B cell (primary cell): Measurements from ENCODE around the gene OR13C3. TPM values are rescaled to one million over a fixed set of nuclear protein-coding genes. Genes with fewer than 3 reads are reported as not detected.

ENCODE experiments used
- ATAC-seq: fragments of 200-7000 bp; cut with Tn5 transposase; one replicate; pipeline ENCODE4 v1.10.0; 2021; ENCODE audit warnings: low read depth, mild to moderate bottlenecking, moderate number of reproducible peaks, moderate library complexity
- CTCF ChIA-PET: fragments of 350-600 bp; sonication (Branson Sonifier 250); formaldehyde crosslinking; loops from one replicate; lab custom pipeline; 2021; ENCODE audit warnings: antibody characterized with exemption, inconsistent platforms; lab: Charles Lee
- POLR2A ChIA-PET: fragments of 350-600 bp; sonication (Branson Sonifier 250); formaldehyde crosslinking; loops from one replicate; lab custom pipeline; 2021; ENCODE audit warnings: antibody characterized with exemption; lab: Charles Lee
- DNase-seq: peaks from one replicate; pipeline ENCODE4 v3.0.0; 2013
- H2AFZ ChIP-seq: 2 replicates; pipeline ENCODE4 v1.6.1; 2012; ENCODE audit warnings: mild to moderate bottlenecking, low read depth, low read length; ENCODE audit not compliant: insufficient read depth, poor library complexity, severe bottlenecking
- H3K27ac ChIP-seq, 2 donors: 1 replicate in 1 of 2; 2 replicates in 1 of 2; pipeline ENCODE4 v1.5.1; 2012 to 2013; ENCODE audit warnings: low read length in 2 of 2, mild to moderate bottlenecking in 2 of 2, moderate library complexity in 1 of 2
- H3K27me3 ChIP-seq, 4 experiments: fragments of 200-600 bp in 1 of 4; sonication (generic) in 1 of 4; replicated peaks in 1 of 4; 1 replicate in 2 of 4; 2 replicates in 2 of 4; pipeline versions ENCODE4 v1.6.1 to v1.7.0; 2013 to 2016; ENCODE audit warnings: low read length in 3 of 4, mild to moderate bottlenecking in 2 of 4, mixed read lengths in 1 of 4, moderate library complexity in 1 of 4; ENCODE audit not compliant: insufficient read depth in 4 of 4, control insufficient read depth in 3 of 4; ENCODE audit errors: control extremely low read depth in 1 of 4
- H3K36me3 ChIP-seq, 2 experiments: replicated peaks in 1 of 2; 1 replicate in 1 of 2; 2 replicates in 1 of 2; pipeline versions ENCODE4 v1.6.1 to v1.7.1; 2013; ENCODE audit warnings: low read length in 1 of 2; ENCODE audit not compliant: insufficient read depth in 2 of 2, control insufficient read depth in 1 of 2; ENCODE audit errors: control extremely low read depth in 1 of 2, extremely low read depth in 1 of 2
- H3K4me1 ChIP-seq, 2 donors: fragments of 200-600 bp in 1 of 2; sonication (generic) in 1 of 2; 1 replicate in 1 of 2; 2 replicates in 1 of 2; pipeline versions ENCODE4 v1.5.1 to v1.6.1; 2013 to 2017; ENCODE audit warnings: low read length in 2 of 2; ENCODE audit not compliant: control insufficient read depth in 2 of 2, insufficient read depth in 2 of 2
- H3K4me2 ChIP-seq: replicated peaks from 2 replicates; pipeline ENCODE3; 2012; ENCODE audit warnings: mild to moderate bottlenecking, low read depth, low read length; ENCODE audit not compliant: poor library complexity, severe bottlenecking
- H3K4me3 ChIP-seq, 5 experiments: fragments of 200-600 bp in 1 of 5; sonication (generic) in 1 of 5; 1 replicate in 3 of 5; 2 replicates in 2 of 5; pipeline versions ENCODE4 v1.5.1 to v1.7.0; 2011 to 2016; ENCODE audit warnings: low read length in 4 of 5, mild to moderate bottlenecking in 4 of 5, low read depth in 2 of 5, control low read depth in 1 of 5, moderate library complexity in 1 of 5; ENCODE audit not compliant: insufficient read depth in 1 of 5; ENCODE audit errors: control extremely low read depth in 1 of 5, extremely low read depth in 1 of 5
- H3K79me2 ChIP-seq: fragments of 200-600 bp; sonication (generic); one replicate; pipeline ENCODE4 v1.6.0; 2016; ENCODE audit warnings: low read length; ENCODE audit not compliant: control insufficient read depth, insufficient read depth
- H3K9ac ChIP-seq: fragments of 200-600 bp; sonication (generic); 2 replicates; pipeline ENCODE4 v1.6.1; 2017; ENCODE audit warnings: mild to moderate bottlenecking, low read length, moderate library complexity
- H3K9me3 ChIP-seq, 3 donors: one replicate each; pipeline versions ENCODE4 v1.6.1 to v1.7.1; 2013; ENCODE audit warnings: low read length in 2 of 3; ENCODE audit not compliant: control insufficient read depth in 2 of 3, insufficient read depth in 1 of 3; ENCODE audit errors: control extremely low read depth in 1 of 3
- H4K20me1 ChIP-seq: 2 replicates; pipeline ENCODE4 v1.6.0; 2012; ENCODE audit warnings: mild to moderate bottlenecking, low read length; ENCODE audit not compliant: insufficient read depth, control insufficient read depth, poor library complexity, severe bottlenecking
- H3K27ac Mint-ChIP-seq: one replicate; pipeline ENCODE4 v1.8.0; 2021; ENCODE audit warnings: mixed read lengths
- H3K27me3 Mint-ChIP-seq: one replicate; pipeline ENCODE4 v1.8.0; 2021; ENCODE audit warnings: mixed read lengths
- H3K4me1 Mint-ChIP-seq: one replicate; pipeline ENCODE4 v1.8.0; 2021; ENCODE audit warnings: mixed read lengths
- H3K4me3 Mint-ChIP-seq: one replicate; pipeline ENCODE4 v1.8.0; 2021; ENCODE audit warnings: mixed read lengths
- H3K9me3 Mint-ChIP-seq: one replicate; pipeline ENCODE4 v1.8.0; 2022; ENCODE audit warnings: mixed read lengths; ENCODE audit not compliant: insufficient read depth
- EZH2 ChIP-seq: IDR thresholded peaks from 2 replicates; pipeline ENCODE4 v1.6.1; 2012; ENCODE audit warnings: borderline replicate concordance, low read depth, mild to moderate bottlenecking, moderate library complexity, low read length; ENCODE audit not compliant: insufficient read depth, poor library complexity, severe bottlenecking
- WGBS: methylation state at CpG from one replicate; pipeline ENCODE4 v1.1.5; 2013; ENCODE audit warnings: missing lambda C conversion rate; ENCODE audit not compliant: insufficient coverage; 5-methylcytosine and 5-hydroxymethylcytosine counted together
- intact Hi-C: fragments of 100-400 bp; cut with micrococcal nuclease; formaldehyde crosslinking; loops from one replicate; pipeline ENCODE4 v1.10.0; 2022
- polyA plus RNA-seq: library from polyadenylated mRNA; depleted of rRNA; stranded (reverse); fragments of >200 nt; gene quantifications from 2 replicates; pipeline ENCODE4 v1.2.3, GENCODE V29; 2012
- total RNA-seq, 2 donors: library from RNA; stranded (reverse); fragments of 120-200 nt in 1 of 2; gene quantifications; 1 replicate in 1 of 2; 2 replicates in 1 of 2; pipeline versions ENCODE4 v1.2.3 to v1.2.4, GENCODE V29; 2013 to 2022
- TF ChIP-seq, protein P1 (sequence below): fragments of 200-600 bp; IDR thresholded peaks from one replicate; pipeline ENCODE4 v1.8.0; 2022; ENCODE audit warnings: antibody characterized with exemption, mild to moderate bottlenecking

Gene OR13C3
- total and polyA plus RNA-seq, 2 donors (not counting 1 experiment from before 2014, with no cell fraction given), result not detected

DNA sequence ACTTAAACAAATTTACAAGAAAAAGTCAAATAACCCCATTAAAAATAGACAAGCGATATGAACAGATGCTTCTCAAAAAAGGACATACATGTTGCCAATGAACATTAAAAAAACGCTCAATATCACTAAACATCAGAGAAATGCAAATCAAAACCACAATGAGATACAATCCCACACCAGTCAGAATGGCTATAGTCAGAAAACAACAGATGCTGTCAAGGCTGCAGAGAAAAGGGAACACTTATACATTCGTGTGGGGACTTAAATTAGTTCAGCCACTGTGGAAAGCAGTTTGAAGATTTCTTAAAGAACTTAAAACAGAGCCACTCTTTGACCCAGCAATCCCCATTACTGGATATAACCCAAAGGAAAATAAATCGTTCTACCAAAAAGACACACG is 21.8 kb downstream of the OR13C3 start:
- Mint-ChIP-seq H3K27ac (no peak overlapping the region), H3K4me1 (no peaks in the 10 kb centered on the region), H3K27me3 (peaks cover 4% of the 10 kb centered on the region), H3K9me3 (no peaks in the 10 kb centered on the region), H3K4me3 (no peak overlapping the region)
- H3K4me2 ChIP-seq, result no peak overlapping the region
- H3K9ac ChIP-seq, result no peak overlapping the region
- H3K4me3 ChIP-seq, result no peak overlapping the region
- H3K9me3 ChIP-seq, result no peaks in the 10 kb centered on the region
- DNase-seq (no peak), ATAC-seq (no peak)
- H3K79me2 ChIP-seq, result no peaks in the 10 kb centered on the region
- 93% methylated on average over 3 of the region's 5 CpGs for WGBS
- intact Hi-C loops, result no loop called here
- no peaks in the 10 kb centered on the region for H3K27me3 ChIP-seq
- H3K36me3 ChIP-seq, result no peaks in the 10 kb centered on the region
- no peaks in the 10 kb centered on the region for H4K20me1 ChIP-seq
- H3K27ac ChIP-seq, result no peak overlapping the region
- H3K4me1 ChIP-seq, result no peaks in the 10 kb centered on the region
- POLR2A ChIA-PET, result no interaction called here
- CTCF ChIA-PET, result no interaction called here
- H2AFZ ChIP-seq, result no peak overlapping the region
- TF ChIP-seq EZH2, result no peak
- TF ChIP-seq, protein P1, sequence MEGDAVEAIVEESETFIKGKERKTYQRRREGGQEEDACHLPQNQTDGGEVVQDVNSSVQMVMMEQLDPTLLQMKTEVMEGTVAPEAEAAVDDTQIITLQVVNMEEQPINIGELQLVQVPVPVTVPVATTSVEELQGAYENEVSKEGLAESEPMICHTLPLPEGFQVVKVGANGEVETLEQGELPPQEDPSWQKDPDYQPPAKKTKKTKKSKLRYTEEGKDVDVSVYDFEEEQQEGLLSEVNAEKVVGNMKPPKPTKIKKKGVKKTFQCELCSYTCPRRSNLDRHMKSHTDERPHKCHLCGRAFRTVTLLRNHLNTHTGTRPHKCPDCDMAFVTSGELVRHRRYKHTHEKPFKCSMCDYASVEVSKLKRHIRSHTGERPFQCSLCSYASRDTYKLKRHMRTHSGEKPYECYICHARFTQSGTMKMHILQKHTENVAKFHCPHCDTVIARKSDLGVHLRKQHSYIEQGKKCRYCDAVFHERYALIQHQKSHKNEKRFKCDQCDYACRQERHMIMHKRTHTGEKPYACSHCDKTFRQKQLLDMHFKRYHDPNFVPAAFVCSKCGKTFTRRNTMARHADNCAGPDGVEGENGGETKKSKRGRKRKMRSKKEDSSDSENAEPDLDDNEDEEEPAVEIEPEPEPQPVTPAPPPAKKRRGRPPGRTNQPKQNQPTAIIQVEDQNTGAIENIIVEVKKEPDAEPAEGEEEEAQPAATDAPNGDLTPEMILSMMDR, result no peak

DNA sequence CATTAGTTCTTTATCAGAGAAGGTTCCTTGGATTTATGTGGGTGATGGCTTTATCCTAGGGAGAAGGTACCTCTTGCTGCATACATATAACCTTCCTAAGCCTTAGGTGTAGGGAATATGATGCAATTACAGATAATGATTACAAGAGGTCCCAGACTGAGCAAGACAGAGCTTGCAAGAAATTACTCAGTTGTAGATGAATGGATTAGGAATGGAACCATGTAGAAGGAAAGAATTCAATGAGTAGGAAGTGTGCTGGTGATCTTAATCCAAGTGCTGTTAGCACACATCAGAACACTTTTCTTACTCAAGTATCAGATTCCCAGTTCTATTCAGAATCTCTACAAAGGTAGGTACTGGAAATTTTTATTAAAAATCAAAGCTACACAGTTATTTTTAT is 30.1 kb downstream of the OR13C3 start:
- no peaks in the 10 kb centered on the region for H3K9me3 Mint-ChIP-seq
- POLR2A ChIA-PET, result no interaction called here
- TF ChIP-seq, protein P1, result no peak
- TF ChIP-seq EZH2, result no peak
- no peaks in the 10 kb centered on the region for H4K20me1 ChIP-seq
- ATAC-seq, result no peak
- H3K4me3 ChIP-seq, result no peak overlapping the region
- H3K4me3 Mint-ChIP-seq, result no peak overlapping the region
- H2AFZ ChIP-seq, result no peak overlapping the region
- CTCF ChIA-PET, result no interaction called here
- no peaks in the 10 kb centered on the region for H3K4me1 ChIP-seq
- no peak overlapping the region for H3K27ac Mint-ChIP-seq
- no peak overlapping the region for H3K27ac ChIP-seq
- no peaks in the 10 kb centered on the region for H3K36me3 ChIP-seq
- H3K9me3 ChIP-seq, result no peaks in the 10 kb centered on the region
- H3K4me2 ChIP-seq, result no peak overlapping the region
- no peak overlapping the region for H3K9ac ChIP-seq
- H3K4me1 Mint-ChIP-seq, result no peaks in the 10 kb centered on the region
- H3K79me2 ChIP-seq, result no peaks in the 10 kb centered on the region
- no peaks in the 10 kb centered on the region for H3K27me3 Mint-ChIP-seq
- no peak for DNase-seq
- peaks cover 0 to 2% (median 0%) of the 10 kb centered on the region in 4 experiments for H3K27me3 ChIP-seq
- intact Hi-C loops, result no loop called here
